Ovary (tissue), 3 donors: ENCODE data around the gene LARGE2.

ENCODE experiments used
- EP300 ChIP-seq: sonication (generic); formaldehyde crosslinking; IDR thresholded peaks from one replicate; pipeline ENCODE4 v1.6.1; 2017; ENCODE audit warnings: antibody characterized with exemption
- POLR2A ChIP-seq: fragments of 450-650 bp; IDR thresholded peaks from one replicate; pipeline ENCODE4 v1.6.1; 2017; ENCODE audit warnings: antibody characterized with exemption, mild to moderate bottlenecking, moderate library complexity
- TF ChIP-seq, protein P1 (sequence below), 3 donors: fragments of 450-650 bp in 2 of 3; fragments of 200-600 bp in 1 of 3; IDR thresholded peaks; one replicate each; pipeline versions ENCODE4 v1.5.1 to v1.8.0; 2016 to 2022; ENCODE audit warnings: antibody characterized with exemption in 3 of 3, mild to moderate bottlenecking in 1 of 3
- donor health status: DM: no; HTN: no; CAD: no.

GRCh38 chr11:45897556-45897955, 24.9 kb upstream of the LARGE2 start:
- no peak for TF ChIP-seq EP300
- TF ChIP-seq, protein P1, sequence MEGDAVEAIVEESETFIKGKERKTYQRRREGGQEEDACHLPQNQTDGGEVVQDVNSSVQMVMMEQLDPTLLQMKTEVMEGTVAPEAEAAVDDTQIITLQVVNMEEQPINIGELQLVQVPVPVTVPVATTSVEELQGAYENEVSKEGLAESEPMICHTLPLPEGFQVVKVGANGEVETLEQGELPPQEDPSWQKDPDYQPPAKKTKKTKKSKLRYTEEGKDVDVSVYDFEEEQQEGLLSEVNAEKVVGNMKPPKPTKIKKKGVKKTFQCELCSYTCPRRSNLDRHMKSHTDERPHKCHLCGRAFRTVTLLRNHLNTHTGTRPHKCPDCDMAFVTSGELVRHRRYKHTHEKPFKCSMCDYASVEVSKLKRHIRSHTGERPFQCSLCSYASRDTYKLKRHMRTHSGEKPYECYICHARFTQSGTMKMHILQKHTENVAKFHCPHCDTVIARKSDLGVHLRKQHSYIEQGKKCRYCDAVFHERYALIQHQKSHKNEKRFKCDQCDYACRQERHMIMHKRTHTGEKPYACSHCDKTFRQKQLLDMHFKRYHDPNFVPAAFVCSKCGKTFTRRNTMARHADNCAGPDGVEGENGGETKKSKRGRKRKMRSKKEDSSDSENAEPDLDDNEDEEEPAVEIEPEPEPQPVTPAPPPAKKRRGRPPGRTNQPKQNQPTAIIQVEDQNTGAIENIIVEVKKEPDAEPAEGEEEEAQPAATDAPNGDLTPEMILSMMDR (IDR thresholded peaks at IDR 0.05), result no peak
- TF ChIP-seq POLR2A, result no peak
